ENCODE results near the gene SHH.

The SHH gene

DNA sequence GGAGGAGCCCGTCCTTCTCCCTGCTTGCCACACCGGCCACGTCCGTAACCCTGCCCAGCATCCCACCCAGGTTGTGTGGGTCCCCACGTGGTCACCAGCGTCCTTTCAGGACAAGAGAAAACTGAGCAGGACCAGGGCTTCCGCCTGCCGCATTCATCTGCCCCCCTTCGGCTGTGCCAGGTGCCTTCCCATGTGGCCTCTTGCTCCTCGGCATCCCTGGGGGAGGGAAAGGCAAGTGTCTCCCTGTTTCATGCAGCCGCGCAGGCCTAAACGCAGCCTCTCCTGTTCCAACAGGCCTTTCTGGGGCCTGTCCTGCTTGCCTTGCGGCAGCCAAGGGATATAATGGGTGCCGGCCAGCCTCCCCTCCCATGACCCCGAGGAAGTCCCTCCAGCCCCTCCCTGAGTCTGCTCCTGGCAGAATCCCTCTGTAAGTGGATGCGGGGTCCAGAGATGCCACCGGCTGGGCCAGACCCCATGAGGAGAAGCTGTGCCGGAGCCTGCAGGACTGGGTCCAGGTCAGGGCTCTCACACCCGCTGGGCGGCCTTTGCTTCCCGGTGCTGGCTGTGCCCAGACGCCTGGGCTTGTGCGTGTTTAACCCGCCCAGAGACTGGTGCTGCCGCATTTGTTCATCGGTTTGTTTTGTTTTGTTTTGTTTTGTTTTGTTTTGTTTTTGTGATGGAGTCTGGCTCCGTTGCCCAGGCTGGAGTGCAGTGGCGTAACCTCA lies 23.1 kb downstream of the SHH start:
- Mint-ChIP-seq H3K4me1 (ENCODE audit: low read depth) (peaks cover 2% of the 10 kb centered on the region), H3K4me3 (no peak overlapping the region), H3K36me3 (ENCODE audit: low read depth) (peaks cover 7% of the 10 kb centered on the region), H3K9me3 (no peaks in the 10 kb centered on the region), H3K27ac (no peak overlapping the region), H3K27me3 (ENCODE audit: low read depth) (peaks cover 24% of the 10 kb centered on the region)

DNA sequence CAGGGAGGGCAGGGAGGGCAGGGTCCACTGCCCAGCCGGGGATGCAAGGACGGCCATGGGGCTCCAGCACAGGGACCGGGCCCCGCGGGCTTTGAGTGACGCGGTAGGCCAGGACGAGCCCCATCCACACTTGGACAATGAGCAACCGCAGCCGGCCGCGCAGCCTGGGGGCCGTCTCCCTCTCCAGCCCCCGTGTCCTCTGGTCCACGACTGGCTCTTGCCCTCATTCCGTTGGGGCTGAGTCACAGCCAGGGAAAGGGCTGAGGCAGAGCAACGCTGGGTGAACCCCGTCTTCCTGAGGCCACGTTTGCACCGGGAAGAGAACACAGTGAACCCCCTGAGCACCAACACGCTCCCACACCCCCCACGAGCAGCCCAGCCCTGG lies 23.7 kb downstream of the SHH start:
- H3K36me3 Mint-ChIP-seq (ENCODE audit: low read depth) = peaks cover 7% of the 10 kb centered on the region
- H3K4me1 Mint-ChIP-seq (ENCODE audit: low read depth) = peaks cover 2% of the 10 kb centered on the region
- no peaks in the 10 kb centered on the region for H3K9me3 Mint-ChIP-seq
- H3K27ac Mint-ChIP-seq = no peak overlapping the region
- H3K4me3 Mint-ChIP-seq = no peak overlapping the region
- peaks cover 24% of the 10 kb centered on the region for H3K27me3 Mint-ChIP-seq (ENCODE audit: low read depth)

DNA sequence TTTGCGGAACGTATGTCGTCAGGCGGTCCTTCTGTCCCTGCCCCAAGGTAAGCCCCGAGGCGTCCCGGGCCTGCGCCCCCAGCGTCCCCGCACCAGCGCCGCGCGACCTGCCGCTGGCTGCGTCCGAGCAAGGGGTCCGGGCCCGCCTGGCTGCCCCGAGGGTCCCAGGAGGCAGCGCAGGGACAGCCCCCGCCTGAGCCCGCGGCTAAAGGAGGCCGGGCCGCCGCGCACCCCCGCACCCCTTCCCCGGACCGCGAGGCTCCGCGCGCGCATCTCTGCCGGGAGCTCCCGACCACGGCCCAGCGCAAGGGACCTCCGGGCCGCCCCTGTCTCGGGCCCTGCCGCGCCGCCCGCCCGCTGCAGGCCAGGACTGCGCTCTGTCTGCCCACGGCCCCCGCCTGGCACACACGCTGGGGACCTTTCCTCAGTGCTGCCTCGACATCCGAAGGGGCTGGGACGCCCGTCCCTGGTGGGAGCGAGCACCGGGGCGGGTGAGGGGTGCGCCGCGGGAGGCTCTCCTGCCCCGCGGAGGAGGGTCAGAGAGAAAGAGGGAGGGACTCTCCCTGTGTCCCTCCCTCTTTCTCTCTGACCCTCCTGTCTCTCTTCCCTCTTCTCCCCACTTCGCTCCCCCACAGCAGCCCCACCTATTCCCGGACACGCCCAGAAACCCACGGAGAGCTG lies 25.0 kb downstream of the SHH start:
- peak overlapping the region; percentile 30 for H3K4me3 Mint-ChIP-seq
- peaks cover 2% of the 10 kb centered on the region for H3K4me1 Mint-ChIP-seq (ENCODE audit: low read depth)
- H3K27me3 Mint-ChIP-seq (ENCODE audit: low read depth) = peaks cover 24% of the 10 kb centered on the region
- H3K36me3 Mint-ChIP-seq (ENCODE audit: low read depth) = peaks cover 9% of the 10 kb centered on the region
- no peaks in the 10 kb centered on the region for H3K9me3 Mint-ChIP-seq
- H3K27ac Mint-ChIP-seq = no peak overlapping the region

DNA sequence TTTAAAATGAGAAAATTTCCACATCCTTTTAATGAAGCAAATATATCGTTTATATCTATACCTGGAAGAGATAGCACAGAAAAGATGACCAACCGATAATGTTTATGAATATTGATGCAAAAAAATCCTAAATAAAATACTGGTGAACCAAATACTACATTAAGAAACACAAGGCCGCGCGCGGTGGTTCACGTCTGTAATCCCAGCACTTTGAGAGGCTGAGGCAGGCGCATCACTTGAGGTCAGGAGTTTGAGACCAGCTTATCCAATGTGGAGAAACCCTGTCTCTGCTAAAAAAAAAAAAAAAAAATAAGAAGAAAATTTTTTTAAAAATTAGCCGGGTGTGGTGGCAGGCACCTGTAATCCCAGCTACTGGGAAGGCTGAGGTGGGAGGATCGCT lies 25.8 kb downstream of the SHH start:
- H3K36me3 Mint-ChIP-seq (ENCODE audit: low read depth) = peaks cover 9% of the 10 kb centered on the region
- no peak overlapping the region for H3K27ac Mint-ChIP-seq
- H3K9me3 Mint-ChIP-seq = no peaks in the 10 kb centered on the region
- peaks cover 24% of the 10 kb centered on the region for H3K27me3 Mint-ChIP-seq (ENCODE audit: low read depth)
- no peak overlapping the region for H3K4me3 Mint-ChIP-seq
- H3K4me1 Mint-ChIP-seq (ENCODE audit: low read depth) = peaks cover 2% of the 10 kb centered on the region

DNA sequence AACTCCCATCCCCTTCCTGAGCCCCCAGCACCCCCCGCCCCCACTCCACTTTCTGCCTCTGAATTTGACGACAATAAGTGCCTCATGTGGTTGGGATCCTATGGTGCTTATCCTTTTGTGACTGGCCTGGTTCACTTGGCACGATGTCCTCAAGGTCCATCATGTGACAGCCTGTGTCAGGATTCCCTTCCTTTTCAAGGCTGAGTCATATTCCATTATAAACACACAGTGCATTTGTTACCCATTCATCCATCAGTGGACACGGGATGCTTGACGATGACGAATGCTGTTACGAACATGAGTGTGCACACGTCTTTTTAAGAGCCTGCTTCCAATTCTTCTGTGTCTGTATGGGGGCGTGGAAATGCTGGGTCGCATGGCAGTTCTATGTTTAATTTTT lies 26.7 kb downstream of the SHH start:
- Mint-ChIP-seq H3K36me3 (ENCODE audit: low read depth) (peaks cover 10% of the 10 kb centered on the region), H3K4me1 (ENCODE audit: low read depth) (peaks cover 2% of the 10 kb centered on the region), H3K9me3 (no peaks in the 10 kb centered on the region), H3K27me3 (ENCODE audit: low read depth) (peaks cover 24% of the 10 kb centered on the region), H3K27ac (no peak overlapping the region), H3K4me3 (no peak overlapping the region)

DNA sequence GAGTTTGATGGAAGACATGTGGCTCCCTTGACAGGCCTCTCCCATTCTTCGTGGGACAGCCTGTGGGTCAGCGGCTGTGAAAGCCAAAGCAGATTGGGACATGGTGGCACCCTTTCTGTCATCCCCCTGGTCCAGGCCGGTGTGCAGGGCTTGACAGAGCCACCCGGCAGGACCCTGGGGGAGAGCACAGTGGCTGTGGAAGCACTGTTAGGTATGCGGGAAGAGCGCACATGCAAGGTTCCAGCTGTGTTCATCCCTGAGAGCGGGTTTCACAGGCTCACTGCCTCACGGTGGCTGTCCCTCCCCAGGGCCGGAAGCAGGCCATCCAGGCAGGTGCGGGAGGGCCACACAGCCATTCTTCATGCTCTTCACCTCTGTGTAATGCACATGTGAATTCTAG lies 29.8 kb downstream of the SHH start:
- Mint-ChIP-seq H3K4me1 (ENCODE audit: low read depth) (no peaks in the 10 kb centered on the region), H3K27ac (no peak overlapping the region), H3K36me3 (ENCODE audit: low read depth) (peaks cover 14% of the 10 kb centered on the region), H3K9me3 (no peaks in the 10 kb centered on the region), H3K27me3 (ENCODE audit: low read depth) (peaks cover 17% of the 10 kb centered on the region), H3K4me3 (no peak overlapping the region)

DNA sequence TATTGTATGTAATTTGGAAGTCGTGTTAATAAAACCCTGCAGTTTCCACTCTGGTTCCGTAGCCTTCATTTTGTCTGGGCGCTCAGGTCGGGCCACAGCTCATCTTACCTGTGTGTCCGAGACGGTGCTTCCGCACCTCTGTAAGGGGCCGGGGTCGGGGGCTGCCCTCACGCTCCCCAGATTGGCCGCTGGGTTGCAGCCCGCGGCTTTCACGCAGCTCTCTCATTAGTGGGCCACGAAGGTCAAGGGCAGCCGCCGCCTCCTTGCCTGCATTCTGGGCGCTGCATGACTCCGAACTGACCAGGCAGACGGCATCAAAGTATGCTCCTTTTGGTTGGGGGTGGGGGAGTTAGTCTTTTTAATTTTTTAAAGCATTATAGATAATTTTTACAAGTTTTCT lies 30.8 kb downstream of the SHH start:
- H3K9me3 Mint-ChIP-seq = no peaks in the 10 kb centered on the region

DNA sequence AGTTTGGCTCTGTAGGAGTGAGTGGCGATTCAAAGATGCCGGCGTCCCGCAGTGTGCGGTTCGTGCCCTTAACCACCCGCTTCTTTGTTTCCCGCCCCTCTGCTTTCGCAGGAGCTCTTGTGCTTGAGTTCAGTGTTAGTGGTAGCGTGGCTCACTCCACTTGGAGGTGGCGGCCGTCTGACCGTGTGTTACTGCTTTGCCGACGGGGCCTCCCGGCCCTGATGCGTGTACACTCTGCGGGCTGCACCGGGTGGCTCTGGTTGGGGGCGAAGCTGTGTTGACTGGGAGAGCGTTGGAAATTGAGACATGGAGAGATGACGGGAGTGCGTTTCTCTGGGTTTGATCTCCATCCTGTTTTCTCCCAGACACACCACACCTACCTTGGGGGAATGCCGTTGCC lies 31.4 kb downstream of the SHH start:
- Mint-ChIP-seq H3K27me3 (ENCODE audit: low read depth) (peaks cover 10% of the 10 kb centered on the region), H3K4me3 (no peak overlapping the region), H3K36me3 (ENCODE audit: low read depth) (peaks cover 21% of the 10 kb centered on the region), H3K9me3 (no peaks in the 10 kb centered on the region), H3K27ac (no peak overlapping the region), H3K4me1 (ENCODE audit: low read depth) (no peaks in the 10 kb centered on the region)

More for the DNA sequence above, 30.8 kb downstream of the SHH start:
- no peak overlapping the region for H3K4me3 Mint-ChIP-seq
- peaks cover 16% of the 10 kb centered on the region for H3K27me3 Mint-ChIP-seq (ENCODE audit: low read depth)
- peaks cover 16% of the 10 kb centered on the region for H3K36me3 Mint-ChIP-seq (ENCODE audit: low read depth)
- H3K27ac Mint-ChIP-seq = no peak overlapping the region
- H3K4me1 Mint-ChIP-seq (ENCODE audit: low read depth) = no peaks in the 10 kb centered on the region

DNA sequence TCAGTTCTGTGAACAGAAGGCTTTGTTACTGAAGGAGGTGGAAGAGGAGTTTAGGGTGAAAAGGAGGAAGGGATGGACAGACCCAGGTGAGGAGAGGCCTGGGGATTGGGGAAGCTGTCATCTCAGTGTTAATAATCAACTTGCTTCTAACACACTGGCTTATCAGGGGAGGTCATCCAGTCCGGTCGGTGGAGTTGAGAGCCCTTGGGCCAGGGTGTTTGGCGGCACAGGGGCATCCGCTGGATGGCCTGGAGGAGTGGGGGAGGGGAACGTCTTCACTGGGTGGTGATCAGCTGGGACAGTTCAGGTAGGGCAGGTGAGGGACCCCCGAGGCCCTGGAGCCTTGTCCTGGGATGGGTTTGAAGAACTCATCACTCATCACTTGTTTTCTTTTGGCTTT lies 33.9 kb downstream of the SHH start:
- Mint-ChIP-seq H3K4me3 (no peak overlapping the region), H3K27ac (no peak overlapping the region), H3K36me3 (ENCODE audit: low read depth) (peaks cover 28% of the 10 kb centered on the region), H3K4me1 (ENCODE audit: low read depth) (peaks cover 2% of the 10 kb centered on the region), H3K9me3 (no peaks in the 10 kb centered on the region), H3K27me3 (ENCODE audit: low read depth) (no peaks in the 10 kb centered on the region)

DNA sequence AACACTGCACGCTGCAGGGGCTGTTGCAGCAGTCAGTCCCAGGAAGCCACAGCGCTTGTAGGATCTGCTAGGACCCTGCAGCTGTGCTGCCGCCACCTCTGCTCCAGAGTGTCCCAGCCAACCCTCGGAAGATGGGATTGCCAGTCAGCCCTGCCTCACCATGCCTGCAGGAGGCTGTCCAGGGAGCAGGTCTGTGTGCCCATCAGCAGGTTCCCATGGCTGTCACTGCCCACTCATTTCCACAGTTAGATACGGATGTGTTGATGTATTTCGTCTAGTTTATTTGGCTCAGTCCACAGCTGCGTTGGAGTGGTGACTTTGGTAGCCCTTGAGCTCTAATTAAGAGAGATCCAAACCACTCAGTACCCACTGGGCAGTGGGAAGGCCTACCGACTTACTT lies 35.7 kb downstream of the SHH start:
- no peak overlapping the region for H3K27ac Mint-ChIP-seq
- H3K27me3 Mint-ChIP-seq (ENCODE audit: low read depth) = no peaks in the 10 kb centered on the region
- H3K4me3 Mint-ChIP-seq = no peak overlapping the region
- H3K4me1 Mint-ChIP-seq (ENCODE audit: low read depth) = peaks cover 2% of the 10 kb centered on the region
- H3K9me3 Mint-ChIP-seq = no peaks in the 10 kb centered on the region
- peaks cover 25% of the 10 kb centered on the region for H3K36me3 Mint-ChIP-seq (ENCODE audit: low read depth)

DNA sequence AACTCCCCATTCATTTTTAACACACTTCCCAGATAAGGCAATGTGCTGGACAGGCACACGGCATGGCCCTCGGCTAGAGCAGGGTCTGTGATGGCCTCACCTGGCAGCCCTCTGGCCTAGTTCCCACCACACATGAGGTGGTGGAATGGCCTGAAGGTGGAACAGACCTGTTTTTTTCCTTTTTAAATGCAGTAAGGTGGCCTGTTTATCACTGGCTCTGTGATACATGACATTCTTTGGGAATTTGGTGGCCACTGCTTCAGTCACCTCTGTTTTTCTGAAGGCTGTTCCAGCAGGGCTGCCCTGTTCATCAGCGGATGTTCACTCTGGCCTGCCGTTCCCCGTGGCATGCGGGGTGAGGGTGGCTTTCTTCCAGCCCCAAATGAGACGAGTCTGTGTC lies 36.6 kb downstream of the SHH start:
- peaks cover 29% of the 10 kb centered on the region for H3K36me3 Mint-ChIP-seq (ENCODE audit: low read depth)
- H3K9me3 Mint-ChIP-seq = no peaks in the 10 kb centered on the region
- H3K4me3 Mint-ChIP-seq = no peak overlapping the region
- H3K4me1 Mint-ChIP-seq (ENCODE audit: low read depth) = peaks cover 2% of the 10 kb centered on the region
- peak overlapping the region; percentile 9 for H3K27ac Mint-ChIP-seq
- H3K27me3 Mint-ChIP-seq (ENCODE audit: low read depth) = no peaks in the 10 kb centered on the region

DNA sequence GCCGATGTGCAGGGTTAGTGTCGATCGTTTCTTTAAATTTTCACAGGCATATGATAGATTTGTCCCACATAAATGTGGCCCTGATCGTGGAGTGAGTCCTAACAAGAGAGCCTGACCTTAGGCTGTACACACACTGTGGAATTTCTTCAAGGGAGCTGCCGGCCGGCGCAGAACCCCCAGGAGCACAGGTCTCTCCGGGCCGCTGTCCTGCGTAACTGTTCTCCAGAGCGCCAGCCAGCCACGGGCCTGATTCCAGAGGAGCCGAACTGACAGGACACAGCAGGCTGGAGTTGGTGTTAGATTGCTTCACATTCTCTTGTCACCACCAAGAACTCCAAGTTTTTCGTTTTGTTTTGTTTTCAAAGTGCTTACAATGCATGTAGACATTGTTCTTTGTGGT lies 37.3 kb downstream of the SHH start:
- no peak overlapping the region for H3K4me3 Mint-ChIP-seq
- peaks cover 2% of the 10 kb centered on the region for H3K4me1 Mint-ChIP-seq (ENCODE audit: low read depth)
- no peaks in the 10 kb centered on the region for H3K9me3 Mint-ChIP-seq
- H3K27ac Mint-ChIP-seq = no peak overlapping the region
- H3K27me3 Mint-ChIP-seq (ENCODE audit: low read depth) = no peaks in the 10 kb centered on the region
- peaks cover 27% of the 10 kb centered on the region for H3K36me3 Mint-ChIP-seq (ENCODE audit: low read depth)

DNA sequence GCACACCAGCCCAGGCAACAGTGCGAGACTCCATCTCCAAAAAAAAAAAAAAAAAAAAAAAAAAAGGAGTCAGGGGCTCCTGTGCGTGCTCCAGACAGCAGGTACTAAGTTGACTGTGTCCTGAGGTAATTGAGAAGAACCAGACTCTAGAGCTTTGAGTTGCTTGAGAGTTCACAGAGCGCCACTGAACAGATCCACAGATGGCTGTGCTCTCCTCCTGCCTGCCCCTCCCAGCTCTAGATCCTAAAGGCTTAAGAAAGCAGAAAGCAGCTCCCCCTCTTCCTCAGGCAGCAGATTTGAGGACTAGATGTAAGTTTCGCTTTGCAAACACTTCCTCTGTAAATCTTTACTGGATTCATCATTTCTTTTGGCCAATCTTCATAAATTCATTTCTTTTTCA lies 38.7 kb downstream of the SHH start:
- no peak overlapping the region for H3K27ac Mint-ChIP-seq
- peaks cover 2% of the 10 kb centered on the region for H3K4me1 Mint-ChIP-seq (ENCODE audit: low read depth)
- H3K27me3 Mint-ChIP-seq (ENCODE audit: low read depth) = no peaks in the 10 kb centered on the region
- no peaks in the 10 kb centered on the region for H3K9me3 Mint-ChIP-seq
- H3K36me3 Mint-ChIP-seq (ENCODE audit: low read depth) = peaks cover 32% of the 10 kb centered on the region
- H3K4me3 Mint-ChIP-seq = no peak overlapping the region

DNA sequence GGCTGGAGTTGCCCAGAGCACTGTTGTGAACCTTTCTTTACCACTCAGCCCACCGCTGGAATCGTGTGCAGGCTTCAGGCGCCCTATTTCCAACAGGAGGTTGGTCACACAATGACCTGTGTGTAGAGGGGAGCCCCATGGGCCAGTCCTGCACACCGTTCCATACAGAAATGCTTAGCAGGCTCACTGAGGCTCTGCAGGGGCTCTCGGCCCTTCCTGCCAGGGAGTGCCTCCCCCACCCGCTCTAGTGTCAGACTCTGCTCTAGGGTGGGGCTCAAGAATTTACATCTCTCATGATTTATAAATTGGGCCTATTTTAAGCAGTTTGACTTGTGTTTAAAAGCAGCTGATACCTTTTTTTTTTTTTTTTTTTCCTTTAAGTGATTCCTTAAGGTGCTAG lies 42.0 kb downstream of the SHH start:
- peaks cover 16% of the 10 kb centered on the region for H3K4me1 Mint-ChIP-seq (ENCODE audit: low read depth)
- peaks cover 35% of the 10 kb centered on the region for H3K36me3 Mint-ChIP-seq (ENCODE audit: low read depth)
- H3K27me3 Mint-ChIP-seq (ENCODE audit: low read depth) = no peaks in the 10 kb centered on the region
- no peak overlapping the region for H3K27ac Mint-ChIP-seq
- H3K9me3 Mint-ChIP-seq = no peaks in the 10 kb centered on the region
- no peak overlapping the region for H3K4me3 Mint-ChIP-seq

DNA sequence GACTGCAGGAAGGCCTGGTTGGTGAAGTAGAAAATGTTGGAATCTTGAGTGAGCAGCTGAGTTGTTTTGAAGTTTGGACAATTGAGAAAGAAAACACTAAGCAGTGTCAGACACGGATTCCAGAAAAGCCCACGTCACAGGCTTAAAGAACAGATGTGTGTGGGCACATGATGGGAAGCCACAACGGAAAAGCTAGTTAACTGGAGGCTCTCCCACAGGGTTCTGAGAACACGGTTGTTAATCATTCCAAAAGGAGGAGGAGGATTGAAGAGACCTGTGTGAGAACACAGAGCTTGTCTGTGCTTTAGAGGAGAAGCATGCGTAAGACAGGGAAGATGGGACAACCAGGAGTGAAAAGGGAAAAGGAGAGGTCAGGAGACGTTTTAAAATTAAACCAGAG lies 42.6 kb downstream of the SHH start:
- peaks cover 19% of the 10 kb centered on the region for H3K4me1 Mint-ChIP-seq (ENCODE audit: low read depth)
- no peak overlapping the region for H3K27ac Mint-ChIP-seq
- no peaks in the 10 kb centered on the region for H3K9me3 Mint-ChIP-seq
- no peak overlapping the region for H3K4me3 Mint-ChIP-seq
- no peaks in the 10 kb centered on the region for H3K27me3 Mint-ChIP-seq (ENCODE audit: low read depth)
- peaks cover 37% of the 10 kb centered on the region for H3K36me3 Mint-ChIP-seq (ENCODE audit: low read depth)

Measured in T-helper 1 cell treated with Interleukin-12 subunit alpha and Interleukin-12 subunit beta and Interleukin-4 antibody, amounts not matched to agents 30 μg/mL and 1 μg/mL, for 36 hours (primary cell).